Esophagus muscularis mucosa (tissue), 3 donors: ENCODE measurements around the gene PPP6C.

Experiments
- POLR2A ChIP-seq: fragments of 450-650 bp; IDR thresholded peaks from one replicate; pipeline ENCODE4 v1.6.1; 2017; ENCODE audit warnings: antibody characterized with exemption, moderate library complexity, mild to moderate bottlenecking, low read depth
- TF ChIP-seq, protein P1 (sequence below), 3 experiments: fragments of 200-600 bp in 2 of 3; fragments of 450-650 bp in 1 of 3; sonication (generic) in 2 of 3; IDR thresholded peaks; one replicate each; pipeline ENCODE4 v1.5.1; 2017 to 2019; ENCODE audit warnings: antibody characterized with exemption in 3 of 3, mild to moderate bottlenecking in 2 of 3, moderate library complexity in 1 of 3

DNA sequence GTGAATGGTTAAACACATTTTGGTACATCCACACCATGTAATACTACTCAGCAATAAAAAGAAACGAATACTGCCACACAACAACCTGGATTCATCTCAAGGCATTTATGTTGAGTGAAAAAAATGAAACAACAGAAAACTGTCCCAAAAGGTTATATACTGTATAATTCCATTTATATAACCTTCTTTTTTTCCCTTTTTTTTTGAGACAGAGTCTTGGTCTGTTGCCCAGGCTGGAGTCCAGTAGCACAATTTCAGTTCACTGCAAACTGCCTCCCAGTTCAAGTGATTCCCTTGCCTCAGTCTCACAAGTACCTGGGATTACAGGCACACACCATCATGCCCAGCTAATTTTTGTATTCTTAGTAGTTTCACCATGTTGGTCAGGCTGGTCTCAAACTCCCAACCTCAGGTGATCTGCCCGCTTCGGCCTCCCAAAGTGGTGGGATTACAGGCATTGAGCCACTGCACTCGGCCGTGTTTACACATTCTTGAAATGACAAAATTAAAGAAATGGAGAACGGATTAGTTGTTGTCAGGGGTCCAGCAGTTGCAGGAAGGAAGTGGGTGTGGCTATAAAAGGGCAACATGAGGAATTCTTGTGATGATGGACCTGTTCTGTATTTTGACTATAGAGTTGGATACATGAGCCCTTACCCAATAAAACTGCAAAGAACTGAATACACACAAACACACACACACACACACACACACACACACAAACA is 17.4 kb downstream of the PPP6C start:
- TF ChIP-seq, protein P1, sequence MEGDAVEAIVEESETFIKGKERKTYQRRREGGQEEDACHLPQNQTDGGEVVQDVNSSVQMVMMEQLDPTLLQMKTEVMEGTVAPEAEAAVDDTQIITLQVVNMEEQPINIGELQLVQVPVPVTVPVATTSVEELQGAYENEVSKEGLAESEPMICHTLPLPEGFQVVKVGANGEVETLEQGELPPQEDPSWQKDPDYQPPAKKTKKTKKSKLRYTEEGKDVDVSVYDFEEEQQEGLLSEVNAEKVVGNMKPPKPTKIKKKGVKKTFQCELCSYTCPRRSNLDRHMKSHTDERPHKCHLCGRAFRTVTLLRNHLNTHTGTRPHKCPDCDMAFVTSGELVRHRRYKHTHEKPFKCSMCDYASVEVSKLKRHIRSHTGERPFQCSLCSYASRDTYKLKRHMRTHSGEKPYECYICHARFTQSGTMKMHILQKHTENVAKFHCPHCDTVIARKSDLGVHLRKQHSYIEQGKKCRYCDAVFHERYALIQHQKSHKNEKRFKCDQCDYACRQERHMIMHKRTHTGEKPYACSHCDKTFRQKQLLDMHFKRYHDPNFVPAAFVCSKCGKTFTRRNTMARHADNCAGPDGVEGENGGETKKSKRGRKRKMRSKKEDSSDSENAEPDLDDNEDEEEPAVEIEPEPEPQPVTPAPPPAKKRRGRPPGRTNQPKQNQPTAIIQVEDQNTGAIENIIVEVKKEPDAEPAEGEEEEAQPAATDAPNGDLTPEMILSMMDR (IDR thresholded peaks at IDR 0.05) = no peak
- TF ChIP-seq POLR2A = no peak
